Right lobe of liver (tissue), 6 donors: ENCODE measurements around the gene CRIP1. TPM values are rescaled to one million over a fixed set of nuclear protein-coding genes. Genes with fewer than 3 reads are reported as not detected.

ENCODE experiments used
- ATAC-seq, 4 donors: fragments of 200-7000 bp; cut with Tn5 transposase; one replicate each; pipeline ENCODE4 v1.9.1; 2020; ENCODE audit warnings: mild to moderate bottlenecking in 4 of 4, moderate library complexity in 4 of 4
- DNase-seq, 3 donors: peaks; one replicate each; pipeline ENCODE4 v3.0.0-alpha.2; 2020
- H3K27ac ChIP-seq, 3 donors: fragments of 200-600 bp; one replicate each; pipeline ENCODE4 v1.8.0; 2022
- H3K27me3 ChIP-seq, 2 donors: fragments of 200-600 bp; one replicate each; pipeline ENCODE4 v1.8.0; 2022
- H3K36me3 ChIP-seq, 4 donors: fragments of 200-600 bp; sonication (generic) in 1 of 4; one replicate each; pipeline versions ENCODE4 v1.5.1 to v1.8.0; 2017 to 2022; ENCODE audit warnings: control low read depth in 1 of 4
- H3K4me1 ChIP-seq, 4 donors: fragments of 200-600 bp; sonication (generic) in 1 of 4; one replicate each; pipeline versions ENCODE4 v1.5.1 to v1.8.0; 2017 to 2022; ENCODE audit warnings: control low read depth in 1 of 4
- H3K4me3 ChIP-seq, 3 donors: fragments of 200-600 bp; one replicate each; pipeline ENCODE4 v1.8.0; 2022
- H3K9me3 ChIP-seq, 4 donors: fragments of 200-600 bp; sonication (generic) in 1 of 4; one replicate each; pipeline versions ENCODE4 v1.5.1 to v1.8.0; 2017 to 2022; ENCODE audit warnings: control low read depth in 1 of 4
- POLR2A ChIP-seq: fragments of 450-650 bp; IDR thresholded peaks from one replicate; pipeline ENCODE4 v1.6.1; 2017; ENCODE audit warnings: antibody characterized with exemption, mild to moderate bottlenecking
- WGBS: methylation state at CpG from one replicate; pipeline ENCODE4 v1.1.6; 2018; ENCODE audit warnings: low coverage, low lambda C conversion rate; ENCODE audit not compliant: insufficient coverage; ENCODE audit errors: missing lambda C conversion rate; 5-methylcytosine and 5-hydroxymethylcytosine counted together
- intact Hi-C, 2 donors: fragments of 100-400 bp; cut with DNase I; formaldehyde crosslinking; loops; one replicate each; pipeline versions ENCODE4 v1.11.2 to v1.14.1; 2022
- total RNA-seq, 6 experiments: library from RNA; depleted of rRNA in 2 of 6; stranded (reverse); fragments of >200 nt in 2 of 6; fragmentation: NEBNext Ultra II Directional in 3 of 6; extraction: Animal tissue kit (Norgen Biotek cat#: 25700) in 3 of 6; gene quantifications; one replicate each; pipeline versions ENCODE4 v1.1.0 to v1.2.4, GENCODE V29; 2016 to 2023
- TF ChIP-seq, protein P1 (sequence below), 4 donors: fragments of 200-600 bp in 3 of 4; fragments of 450-650 bp in 1 of 4; IDR thresholded peaks; one replicate each; pipeline versions ENCODE4 v1.5.1 to v1.8.0; 2016 to 2022; ENCODE audit warnings: antibody characterized with exemption in 4 of 4, mild to moderate bottlenecking in 2 of 4
- donor health status: DM: no; HTN: yes; CAD: no.
- donor health status: DM: no; HTN: no; CAD: no.
- donor health status: DM: no; HTN: no; CAD: no.
- donor health status: DM: no; HTN: yes; CAD: no.
- donor health status: DM: no; HTN: yes; CAD: no.

CRIP1 gene
- total RNA-seq, 6 experiments from 2014 or later, result 0.79 to 5.4 (median 2.7) TPM

DNA sequence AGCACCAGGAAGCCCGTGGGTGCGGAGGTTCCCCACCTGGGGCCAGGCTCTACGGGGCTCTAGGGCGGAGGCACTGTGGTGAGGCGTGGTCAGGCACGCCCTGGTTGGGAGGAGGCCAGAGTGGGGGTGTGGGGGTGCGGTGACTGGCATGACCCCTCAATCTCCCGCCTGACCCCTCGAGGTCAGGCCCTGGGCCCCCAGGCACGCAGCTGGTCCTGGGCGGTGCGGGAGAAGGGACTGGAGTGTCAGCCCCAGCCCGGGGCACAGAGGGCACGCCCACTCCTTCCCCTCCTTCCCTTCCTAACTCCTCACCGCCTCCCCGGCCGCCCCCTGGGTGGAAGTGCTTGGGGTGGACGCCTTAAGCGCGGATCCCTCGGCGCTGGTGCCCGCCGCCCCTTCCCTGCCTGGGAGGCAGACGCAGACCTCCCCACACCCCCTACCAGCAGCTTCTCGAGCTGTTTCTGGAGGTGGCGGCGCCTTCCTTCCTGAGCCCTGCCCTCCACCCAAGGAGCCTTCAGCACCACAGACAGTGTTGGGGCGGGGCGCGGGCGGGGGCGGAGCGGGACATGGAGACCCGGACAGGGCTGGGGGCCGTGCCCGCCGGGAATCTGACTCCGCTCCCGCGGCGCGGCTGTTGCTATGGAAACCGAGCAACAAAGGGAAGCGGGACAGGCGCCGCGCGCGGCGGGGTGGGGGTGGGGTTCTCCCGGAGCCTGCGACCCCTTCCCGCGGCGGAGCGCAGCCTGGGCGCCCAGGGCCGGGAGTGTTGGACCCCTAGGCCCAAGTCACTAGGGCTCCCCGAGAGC lies 12.8 kb upstream of the CRIP1 start:
- WGBS, result 7% methylated on average over 3 of the region's 60 CpGs
- DNase-seq (peak; percentile 85 to 88 (median 87)), ATAC-seq (peak; percentile 6 to 20 (median 14))
- H3K36me3 ChIP-seq, result peaks cover 0 to 5% (median 0%) of the 10 kb centered on the region in 4 donors
- intact Hi-C loops, result no loop called here
- no peaks in the 10 kb centered on the region for H3K27me3 ChIP-seq
- peak overlapping the region in 1 of 3 donors; percentile 37 for H3K27ac ChIP-seq
- peaks cover 0 to 44% (median 17%) of the 10 kb centered on the region in 4 donors for H3K4me1 ChIP-seq
- H3K9me3 ChIP-seq, result no peaks in the 10 kb centered on the region
- TF ChIP-seq, protein P1, sequence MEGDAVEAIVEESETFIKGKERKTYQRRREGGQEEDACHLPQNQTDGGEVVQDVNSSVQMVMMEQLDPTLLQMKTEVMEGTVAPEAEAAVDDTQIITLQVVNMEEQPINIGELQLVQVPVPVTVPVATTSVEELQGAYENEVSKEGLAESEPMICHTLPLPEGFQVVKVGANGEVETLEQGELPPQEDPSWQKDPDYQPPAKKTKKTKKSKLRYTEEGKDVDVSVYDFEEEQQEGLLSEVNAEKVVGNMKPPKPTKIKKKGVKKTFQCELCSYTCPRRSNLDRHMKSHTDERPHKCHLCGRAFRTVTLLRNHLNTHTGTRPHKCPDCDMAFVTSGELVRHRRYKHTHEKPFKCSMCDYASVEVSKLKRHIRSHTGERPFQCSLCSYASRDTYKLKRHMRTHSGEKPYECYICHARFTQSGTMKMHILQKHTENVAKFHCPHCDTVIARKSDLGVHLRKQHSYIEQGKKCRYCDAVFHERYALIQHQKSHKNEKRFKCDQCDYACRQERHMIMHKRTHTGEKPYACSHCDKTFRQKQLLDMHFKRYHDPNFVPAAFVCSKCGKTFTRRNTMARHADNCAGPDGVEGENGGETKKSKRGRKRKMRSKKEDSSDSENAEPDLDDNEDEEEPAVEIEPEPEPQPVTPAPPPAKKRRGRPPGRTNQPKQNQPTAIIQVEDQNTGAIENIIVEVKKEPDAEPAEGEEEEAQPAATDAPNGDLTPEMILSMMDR (IDR thresholded peaks at IDR 0.05), result no peak
- no peak for TF ChIP-seq POLR2A
- H3K4me3 ChIP-seq, result peak overlapping the region; percentile 36 to 63 (median 38)

DNA sequence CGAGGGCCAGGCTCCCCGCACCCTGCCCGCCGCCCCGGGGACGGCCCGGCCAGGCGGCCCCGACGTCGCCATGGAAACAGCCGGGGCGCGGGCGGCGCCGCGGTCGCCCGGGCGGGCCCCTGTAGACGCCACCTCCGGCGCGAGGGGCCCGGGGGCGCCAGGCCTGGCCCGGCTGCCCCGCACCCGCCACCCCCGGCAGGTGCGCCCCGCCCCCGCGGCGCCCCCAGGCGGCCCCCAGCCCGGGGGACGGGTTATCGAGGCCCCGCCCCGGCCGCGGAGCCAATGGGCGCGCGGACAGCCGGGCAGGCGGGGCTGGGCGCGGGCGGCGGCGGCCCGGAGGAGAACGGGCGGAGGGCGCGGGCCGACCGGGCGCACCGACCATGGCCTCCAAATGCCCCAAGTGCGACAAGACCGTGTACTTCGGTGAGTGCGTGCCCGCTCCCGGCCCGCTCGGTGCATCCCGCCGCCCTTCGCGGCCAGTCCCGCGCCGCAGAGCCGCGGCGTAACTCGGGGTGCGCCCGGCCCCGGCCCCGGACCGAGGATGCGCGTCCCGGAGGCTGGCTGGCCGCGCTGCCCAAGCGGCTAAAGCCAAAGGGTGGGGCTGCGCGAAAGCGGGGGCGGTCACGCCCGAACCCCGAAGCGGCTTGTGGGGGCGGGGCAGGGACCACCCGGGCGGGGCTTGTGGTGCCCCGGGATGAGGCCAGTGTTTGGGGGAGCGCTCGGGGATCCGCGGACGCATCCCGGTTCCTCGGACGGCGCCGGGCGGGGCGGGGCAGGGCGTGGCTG lies 12.0 kb upstream of the CRIP1 start, which contains the start of gene CRIP2:
TSS of gene CRIP2 (plus strand) at position 339 of the 786 bp plus-strand sequence. CDS start at position 381, 42 bp downstream.
- peaks cover 0 to 5% (median 0%) of the 10 kb centered on the region in 4 donors for H3K36me3 ChIP-seq
- peak within 1 kb of the TSS; percentile 68 to 86 (median 85) for H3K27ac ChIP-seq
- ATAC-seq (peak in 3 of 4 donors; percentile 3 to 14 (median 7)), DNase-seq (peak in 1 of 3 donors; percentile 64)
- intact Hi-C loops, result no loop called here
- H3K9me3 ChIP-seq, result no peaks in the 10 kb centered on the region
- WGBS, result no CpG with 5 or more reads among the region's 118 CpGs
- peak within 1 kb of the TSS; percentile 58 to 82 (median 63) for H3K4me3 ChIP-seq
- TF ChIP-seq, protein P1 (IDR thresholded peaks at IDR 0.05), result no peak
- peak; percentile 41 for TF ChIP-seq POLR2A
- H3K27me3 ChIP-seq, result no peaks in the 10 kb centered on the region
- H3K4me1 ChIP-seq, result peaks cover 0 to 39% (median 17%) of the 10 kb centered on the region in 4 donors

GRCh38 chr14:105475269-105476096 lies 11.2 kb upstream of the CRIP1 start:
- Histone ChIP-seq H3K27ac (peak overlapping the region; percentile 68 to 86 (median 85)), H3K27me3 (no peaks in the 10 kb centered on the region), H3K4me1 (peaks cover 0 to 40% (median 17%) of the 10 kb centered on the region in 4 donors), H3K36me3 (no peaks in the 10 kb centered on the region), H3K4me3 (peak overlapping the region; percentile 58 to 82 (median 63)), H3K9me3 (no peaks in the 10 kb centered on the region)
- WGBS, result 8% methylated on average over 2 of the region's 48 CpGs
- DNase-seq (peak; percentile 75 to 83 (median 77)), ATAC-seq (peak; percentile 36 to 48 (median 38))
- TF ChIP-seq POLR2A, result no peak
- TF ChIP-seq, protein P1 (IDR thresholded peaks at IDR 0.05), result no peak
- intact Hi-C loops, result no loop called here
